Bronchial epithelial cell (primary cell): ENCODE measurements around the gene OBP2B. TPM values are rescaled to one million over a fixed set of nuclear protein-coding genes. Genes with fewer than 3 reads are reported as not detected.
"Not testable (repeated sequence)": the region's sequence is repeated elsewhere in the genome, so short reads cannot be mapped to it uniquely, and the experiment has no call there.

Experiments used
- DNase-seq: peaks from one replicate; pipeline ENCODE4 v3.0.0-alpha.2; 2010; ENCODE audit warnings: low read depth
- FAIRE-seq: peaks from 2 replicates; lab custom pipeline; 2011; peaks lifted over from hg19 to GRCh38; lab: Jason Lieb, UNC
- H3K27me3 ChIP-seq: 2 replicates; pipeline ENCODE4 v1.5.1; 2011; ENCODE audit warnings: low read length; ENCODE audit not compliant: control insufficient read depth, insufficient read depth
- H3K36me3 ChIP-seq: 2 replicates; pipeline ENCODE4 v1.5.1; 2011; ENCODE audit warnings: low read length; ENCODE audit not compliant: control insufficient read depth, insufficient read depth
- H3K4me3 ChIP-seq: 2 replicates; pipeline ENCODE4 v1.5.1; 2011; ENCODE audit warnings: mild to moderate bottlenecking, low read depth, low read length, control low read depth
- CTCF ChIP-seq: IDR thresholded peaks from 2 replicates; pipeline ENCODE4 v1.5.1; 2011; ENCODE audit warnings: mild to moderate bottlenecking, moderate library complexity, low read length, control low read depth, inconsistent platforms; ENCODE audit not compliant: insufficient read depth, severe bottlenecking
- total RNA-seq: library from RNA; depleted of rRNA; stranded (reverse); fragments of >200 nt; gene quantifications from 2 replicates; pipeline ENCODE4 v1.2.1, GENCODE V29; 2014

OBP2B gene
- total RNA-seq, 1 donor from 2014 or later: not detected

GRCh38 chr9:133235549-133236222, 26.6 kb upstream of the OBP2B start:
- Histone ChIP-seq H3K27me3 (peaks cover 2% of the 10 kb centered on the region), H3K36me3 (no peaks in the 10 kb centered on the region), H3K4me3 (no peak overlapping the region)
- FAIRE-seq (peak; percentile 70), DNase-seq (no peak)
- TF ChIP-seq CTCF: no peak

GRCh38 chr9:133234577-133235322, 25.7 kb upstream of the OBP2B start:
- Histone ChIP-seq H3K4me3 (no peak overlapping the region), H3K27me3 (peaks cover 2% of the 10 kb centered on the region), H3K36me3 (no peaks in the 10 kb centered on the region)
- DNase-seq (no peak), FAIRE-seq (no peak)
- TF ChIP-seq CTCF: no peak

- FAIRE-seq: no peak
- H3K4me3 ChIP-seq: no peak overlapping the region
- peaks cover 2% of the 10 kb centered on the region for H3K27me3 ChIP-seq
- H3K36me3 ChIP-seq: no peaks in the 10 kb centered on the region
- no peak for TF ChIP-seq CTCF
- no peak for DNase-seq
These were observed 24.8 kb upstream of the OBP2B start for GRCh38 chr9:133233681-133234432.

- DNase-seq, FAIRE-seq, H3K36me3 ChIP-seq, H3K27me3 ChIP-seq, H3K4me3 ChIP-seq: not testable (repeated sequence)
These were observed 23.0 kb upstream of the OBP2B start for GRCh38 chr9:133231934-133232568.

- FAIRE-seq: peak; percentile 55
These were observed 21.5 kb upstream of the OBP2B start for GRCh38 chr9:133230514-133230913.

GRCh38 chr9:133230093-133230492, 21.0 kb upstream of the OBP2B start:
- TF ChIP-seq CTCF: no peak
- Histone ChIP-seq H3K27me3 (peaks cover 3% of the 10 kb centered on the region), H3K4me3 (no peak overlapping the region), H3K36me3 (no peaks in the 10 kb centered on the region)
- DNase-seq: no peak
- FAIRE-seq: no peak

More at GRCh38 chr9:133230514-133230913, 21.5 kb upstream of the OBP2B start:
- DNase-seq, H3K36me3 ChIP-seq, H3K4me3 ChIP-seq, H3K27me3 ChIP-seq: not testable (repeated sequence)

- H3K27me3 ChIP-seq, H3K36me3 ChIP-seq, H3K4me3 ChIP-seq, FAIRE-seq, DNase-seq: not testable (repeated sequence)
These were observed 19.6 kb upstream of the OBP2B start for GRCh38 chr9:133228474-133229193.

GRCh38 chr9:133227996-133228395, 18.9 kb upstream of the OBP2B start:
- not testable (repeated sequence) for H3K36me3 ChIP-seq, DNase-seq

More at GRCh38 chr9:133227996-133228395, 18.9 kb upstream of the OBP2B start:
- not testable (repeated sequence) for FAIRE-seq, H3K27me3 ChIP-seq, H3K4me3 ChIP-seq
